Peyer's patch (tissue), 4 donors: ENCODE results near the gene BCKDK.

Source experiments
- CTCF ChIP-seq, 6 experiments: fragments of 450-650 bp in 4 of 6; fragments of 200-600 bp in 2 of 6; sonication (generic) in 1 of 6; IDR thresholded peaks; one replicate each; pipeline ENCODE4 v1.5.1; 2017 to 2019; ENCODE audit warnings: antibody characterized with exemption in 6 of 6, mild to moderate bottlenecking in 3 of 6, moderate library complexity in 1 of 6
- POLR2A ChIP-seq, 2 donors: fragments of 450-650 bp; IDR thresholded peaks; one replicate each; pipeline ENCODE4 v1.5.1; 2017; ENCODE audit warnings: antibody characterized with exemption in 2 of 2, mild to moderate bottlenecking in 2 of 2, moderate library complexity in 2 of 2

- TF ChIP-seq CTCF (IDR thresholded peaks at IDR 0.05) (no peak), POLR2A (IDR thresholded peaks at IDR 0.05) (no peak)
These were observed 3.8 kb downstream of the BCKDK start for GRCh38 chr16:31111881-31112466.
